ENCODE measurements around the gene CCDC122.

CCDC122 gene

GRCh38 chr13:43880214-43880855 lies 795 bp upstream of the CCDC122 start:
- H4K20me1 ChIP-seq (ENCODE audit: insufficient read depth, low read length), result no peaks in the 10 kb centered on the region
- H3K27me3 ChIP-seq (ENCODE audit: insufficient read depth, low read length, poor library complexity), result peaks cover 55% of the 10 kb centered on the region
- peaks cover 13% of the 10 kb centered on the region for H3K4me1 ChIP-seq (ENCODE audit: insufficient read depth, low read length)
- no peak overlapping the region for H3K27ac ChIP-seq (ENCODE audit: low read length)
- H3K4me3 ChIP-seq (ENCODE audit: low read depth in 1 of 2, low read length in 2 of 2), result peak overlapping the region in 1 of 2 experiments; percentile 59; a peak in 2 of 4 replicates
- no peaks in the 10 kb centered on the region for H3K79me2 ChIP-seq (ENCODE audit: insufficient read depth, low read length)
- no peak for TF ChIP-seq EZH2 (IDR thresholded peaks at IDR 0.05; ENCODE audit: borderline replicate concordance, low read depth, low read length, severe bottlenecking)
- TF ChIP-seq CTCF (IDR thresholded peaks at IDR 0.05; ENCODE audit: borderline replicate concordance, extremely low read depth, low read length, poor library complexity, severe bottlenecking), result no peak
- H2AFZ ChIP-seq (ENCODE audit: low read depth, low read length), result 0 out of 2 replicates have a peak overlapping the region, but pooled peaks have one; percentile 56
- no peak for ATAC-seq (ENCODE audit: insufficient read depth, low read depth)
- no peaks in the 10 kb centered on the region for H3K36me3 ChIP-seq (ENCODE audit: insufficient read depth, low read length)
- H3K9me3 ChIP-seq (ENCODE audit: insufficient read depth, low read length, severe bottlenecking), result no peaks in the 10 kb centered on the region
- peak overlapping the region; percentile 67 for H3K4me2 ChIP-seq (ENCODE audit: insufficient read depth, low read length)
- DNase-seq, result no peak
- H3K9ac ChIP-seq (ENCODE audit: low read depth, low read length), result no peak overlapping the region

- ATAC-seq (ENCODE audit: insufficient read depth, low read depth) (no peak; the same call in 2 of the 3 replicates), DNase-seq (no peak)
- H3K36me3 ChIP-seq (ENCODE audit: insufficient read depth, low read length), result no peaks in the 10 kb centered on the region
- no peak within 1 kb of the TSS for H3K27ac ChIP-seq (ENCODE audit: low read length)
- no peak for TF ChIP-seq CTCF (IDR thresholded peaks at IDR 0.05; ENCODE audit: borderline replicate concordance, extremely low read depth, low read length, poor library complexity, severe bottlenecking)
- TF ChIP-seq EZH2 (IDR thresholded peaks at IDR 0.05; ENCODE audit: borderline replicate concordance, low read depth, low read length, severe bottlenecking), result peak; percentile 18
- no peaks in the 10 kb centered on the region for H3K79me2 ChIP-seq (ENCODE audit: insufficient read depth, low read length)
- no peaks in the 10 kb centered on the region for H3K9me3 ChIP-seq (ENCODE audit: insufficient read depth, low read length, severe bottlenecking)
- peak within 1 kb of the TSS; percentile 72 for H2AFZ ChIP-seq (ENCODE audit: low read depth, low read length)
- peak within 1 kb of the TSS; percentile 51 for H3K9ac ChIP-seq (ENCODE audit: low read depth, low read length)
- peaks cover 55% of the 10 kb centered on the region for H3K27me3 ChIP-seq (ENCODE audit: insufficient read depth, low read length, poor library complexity)
- H4K20me1 ChIP-seq (ENCODE audit: insufficient read depth, low read length), result no peaks in the 10 kb centered on the region
- peaks cover 13% of the 10 kb centered on the region for H3K4me1 ChIP-seq (ENCODE audit: insufficient read depth, low read length)
- peak within 1 kb of the TSS; percentile 10 to 59; a peak in 3 of 4 replicates for H3K4me3 ChIP-seq (ENCODE audit: low read depth in 1 of 2, low read length in 2 of 2)
- H3K4me2 ChIP-seq (ENCODE audit: insufficient read depth, low read length), result peak within 1 kb of the TSS; percentile 67
Observed at GRCh38 chr13:43879755-43880181, 228 bp upstream of the CCDC122 start, which contains the start of gene LACC1. TSS of gene LACC1 (plus strand) at chr13:43879904. CDS start at chr13:43880986, 1,082 bp downstream.

GRCh38 chr13:43877766-43878165 lies 1.8 kb downstream of the CCDC122 start:
- peaks cover 13% of the 10 kb centered on the region for H3K4me1 ChIP-seq (ENCODE audit: insufficient read depth, low read length)
- no peak overlapping the region for H3K4me3 ChIP-seq (ENCODE audit: low read depth in 1 of 2, low read length in 2 of 2)
- H3K79me2 ChIP-seq (ENCODE audit: insufficient read depth, low read length), result no peaks in the 10 kb centered on the region
- H4K20me1 ChIP-seq (ENCODE audit: insufficient read depth, low read length), result no peaks in the 10 kb centered on the region
- no peaks in the 10 kb centered on the region for H3K9me3 ChIP-seq (ENCODE audit: insufficient read depth, low read length, severe bottlenecking)
- no peak overlapping the region for H3K4me2 ChIP-seq (ENCODE audit: insufficient read depth, low read length)
- no peak overlapping the region for H3K9ac ChIP-seq (ENCODE audit: low read depth, low read length)
- H3K36me3 ChIP-seq (ENCODE audit: insufficient read depth, low read length), result no peaks in the 10 kb centered on the region
- H2AFZ ChIP-seq (ENCODE audit: low read depth, low read length), result no peak overlapping the region
- DNase-seq (no peak), ATAC-seq (ENCODE audit: insufficient read depth, low read depth) (no peak)
- H3K27me3 ChIP-seq (ENCODE audit: insufficient read depth, low read length, poor library complexity), result peaks cover 53% of the 10 kb centered on the region
- TF ChIP-seq CTCF (IDR thresholded peaks at IDR 0.05; ENCODE audit: borderline replicate concordance, extremely low read depth, low read length, poor library complexity, severe bottlenecking) (no peak), EZH2 (IDR thresholded peaks at IDR 0.05; ENCODE audit: borderline replicate concordance, low read depth, low read length, severe bottlenecking) (no peak)
- H3K27ac ChIP-seq (ENCODE audit: low read length), result no peak overlapping the region

Measured in DND-41 (cell line).